Measurements from ENCODE around the gene MYBPC3.

Gene MYBPC3

GRCh38 chr11:47374720-47375019 is 22.2 kb upstream of the MYBPC3 start:
- no peak overlapping the region for H3K4me3 ChIP-seq (replicated peaks in 1 of 2; ENCODE audit: low read depth in 2 of 2, low read length in 2 of 2)
- no peak for TF ChIP-seq CTCF (IDR thresholded peaks at IDR 0.05; ENCODE audit: low read depth, low read length)
- DNase-seq (ENCODE audit: low read depth in 2 of 2): no peak

- peak; percentile 77 to 78 for DNase-seq (ENCODE audit: low read depth in 2 of 2)
- H3K4me3 ChIP-seq (replicated peaks in 1 of 2; ENCODE audit: low read depth in 2 of 2, low read length in 2 of 2): no peak overlapping the region
- TF ChIP-seq CTCF (IDR thresholded peaks at IDR 0.05; ENCODE audit: low read depth, low read length): peak; percentile 99
Observed at GRCh38 chr11:47373876-47374719, 21.6 kb upstream of the MYBPC3 start.

- no peak for DNase-seq (ENCODE audit: low read depth in 2 of 2)
- no peak for TF ChIP-seq CTCF (IDR thresholded peaks at IDR 0.05; ENCODE audit: low read depth, low read length)
- H3K4me3 ChIP-seq (replicated peaks in 1 of 2; ENCODE audit: low read depth in 2 of 2, low read length in 2 of 2): no peak overlapping the region
Observed at GRCh38 chr11:47372422-47372821, 19.9 kb upstream of the MYBPC3 start.

- no peak for DNase-seq (ENCODE audit: low read depth in 2 of 2)
- no peak for TF ChIP-seq CTCF (IDR thresholded peaks at IDR 0.05; ENCODE audit: low read depth, low read length)
- H3K4me3 ChIP-seq (replicated peaks in 1 of 2; ENCODE audit: low read depth in 2 of 2, low read length in 2 of 2): no peak overlapping the region
Observed at GRCh38 chr11:47369676-47370075, 17.2 kb upstream of the MYBPC3 start.

GRCh38 chr11:47366020-47366490 is 13.6 kb upstream of the MYBPC3 start:
- TF ChIP-seq CTCF (IDR thresholded peaks at IDR 0.05; ENCODE audit: low read depth, low read length): no peak
- no peak overlapping the region for H3K4me3 ChIP-seq (replicated peaks in 1 of 2; ENCODE audit: low read depth in 2 of 2, low read length in 2 of 2)
- no peak for DNase-seq (ENCODE audit: low read depth in 2 of 2)

GRCh38 chr11:47361419-47361818 is 8.9 kb upstream of the MYBPC3 start:
- DNase-seq (ENCODE audit: low read depth in 2 of 2): no peak
- no peak for TF ChIP-seq CTCF (IDR thresholded peaks at IDR 0.05; ENCODE audit: low read depth, low read length)
- no peak overlapping the region for H3K4me3 ChIP-seq (replicated peaks in 1 of 2; ENCODE audit: low read depth in 2 of 2, low read length in 2 of 2)

GRCh38 chr11:47360341-47360740 is 7.8 kb upstream of the MYBPC3 start:
- DNase-seq (ENCODE audit: low read depth in 2 of 2): no peak
- H3K4me3 ChIP-seq (replicated peaks in 1 of 2; ENCODE audit: low read depth in 2 of 2, low read length in 2 of 2): no peak overlapping the region
- no peak for TF ChIP-seq CTCF (IDR thresholded peaks at IDR 0.05; ENCODE audit: low read depth, low read length)
